ENCODE data around the gene ANO6.

DNA sequence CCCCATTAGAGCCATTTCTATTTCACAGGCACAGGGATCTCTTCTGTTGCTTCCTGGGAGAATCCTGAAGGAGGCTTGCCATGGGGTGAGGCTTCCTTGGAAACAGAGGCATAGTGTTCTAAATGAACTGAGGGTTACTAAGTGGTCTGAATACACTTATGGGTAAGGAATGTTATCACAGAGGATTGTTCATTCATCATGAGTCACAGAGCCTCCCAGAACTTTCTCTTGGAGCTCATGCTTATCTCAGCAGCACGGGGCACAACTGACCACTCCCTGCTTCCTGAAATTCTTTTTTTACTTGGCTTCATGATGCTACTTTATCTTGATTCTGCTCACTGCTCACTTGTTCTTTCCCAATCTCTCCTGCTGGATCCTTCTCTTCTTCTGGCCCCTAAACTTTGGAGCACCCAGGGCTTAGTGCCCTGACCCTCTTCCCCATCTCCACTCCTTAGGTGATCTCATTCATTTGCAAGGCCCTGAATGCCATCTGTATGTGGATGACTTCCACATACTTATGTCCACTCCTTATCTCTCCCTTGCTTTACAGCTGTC, 57.9 kb downstream of the ANO6 start:
- TF ChIP-seq, protein P1, sequence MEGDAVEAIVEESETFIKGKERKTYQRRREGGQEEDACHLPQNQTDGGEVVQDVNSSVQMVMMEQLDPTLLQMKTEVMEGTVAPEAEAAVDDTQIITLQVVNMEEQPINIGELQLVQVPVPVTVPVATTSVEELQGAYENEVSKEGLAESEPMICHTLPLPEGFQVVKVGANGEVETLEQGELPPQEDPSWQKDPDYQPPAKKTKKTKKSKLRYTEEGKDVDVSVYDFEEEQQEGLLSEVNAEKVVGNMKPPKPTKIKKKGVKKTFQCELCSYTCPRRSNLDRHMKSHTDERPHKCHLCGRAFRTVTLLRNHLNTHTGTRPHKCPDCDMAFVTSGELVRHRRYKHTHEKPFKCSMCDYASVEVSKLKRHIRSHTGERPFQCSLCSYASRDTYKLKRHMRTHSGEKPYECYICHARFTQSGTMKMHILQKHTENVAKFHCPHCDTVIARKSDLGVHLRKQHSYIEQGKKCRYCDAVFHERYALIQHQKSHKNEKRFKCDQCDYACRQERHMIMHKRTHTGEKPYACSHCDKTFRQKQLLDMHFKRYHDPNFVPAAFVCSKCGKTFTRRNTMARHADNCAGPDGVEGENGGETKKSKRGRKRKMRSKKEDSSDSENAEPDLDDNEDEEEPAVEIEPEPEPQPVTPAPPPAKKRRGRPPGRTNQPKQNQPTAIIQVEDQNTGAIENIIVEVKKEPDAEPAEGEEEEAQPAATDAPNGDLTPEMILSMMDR (IDR thresholded peaks at IDR 0.05; ENCODE audit: low read depth, low read length) = no peak
- TF ChIP-seq POLR2A (IDR thresholded peaks at IDR 0.05; ENCODE audit: extremely low read depth, insufficient read length) (no peak), MYC (IDR thresholded peaks at IDR 0.05; ENCODE audit: low read depth, low read length) (no peak)
- TF ChIP-seq, protein P2, sequence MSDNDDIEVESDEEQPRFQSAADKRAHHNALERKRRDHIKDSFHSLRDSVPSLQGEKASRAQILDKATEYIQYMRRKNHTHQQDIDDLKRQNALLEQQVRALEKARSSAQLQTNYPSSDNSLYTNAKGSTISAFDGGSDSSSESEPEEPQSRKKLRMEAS (IDR thresholded peaks at IDR 0.05; ENCODE audit: low read depth, low read length) = no peak

Data from NB4 (cell line).